Measurements from ENCODE around the gene SLC6A6. TPM values are rescaled to one million over a fixed set of nuclear protein-coding genes. Genes with fewer than 3 reads are reported as not detected.

The SLC6A6 gene
- 4.1 and 4.3 TPM in 2 replicates for total RNA-seq

GRCh38 chr3:14402304-14402811 lies at the start of gene SLC6A6:
TSS of gene SLC6A6 (plus strand) at chr3:14402606. CDS start at chr3:14443635, 41,029 bp downstream.

Other genes with a start within 250 kb of the SLC6A6 start
- 18.4 and 32.0 TPM in 2 replicates for gene XPC, start 224.0 kb upstream of the SLC6A6 start, total RNA-seq
- 10.3 and 10.5 TPM in 2 replicates for gene LSM3, start 223.8 kb upstream of the SLC6A6 start, total RNA-seq
- gene GRIP2, start 137.7 kb downstream of the SLC6A6 start, total RNA-seq, result 0.17 TPM in 1 of 2 replicates, not detected in the other
- 7.1 and 9.6 TPM in 2 replicates for gene CCDC174, start 249.2 kb downstream of the SLC6A6 start, total RNA-seq

Measured in pericardium fibroblast (primary cell).